GM19324 (cell line): Measurements from ENCODE around the gene OR4D11.
"Not testable (repeated sequence)": the region's sequence is repeated elsewhere in the genome, so short reads cannot be mapped to it uniquely, and the experiment has no call there.

Experiments
- ATAC-seq: cut with Tn5 transposase; IDR thresholded peaks from one replicate; pipeline ENCODE4 v1.9.1; 2021; ENCODE audit warnings: mild to moderate bottlenecking, moderate library complexity; ENCODE audit not compliant: unreplicated experiment, low FRiP score

The OR4D11 gene

DNA sequence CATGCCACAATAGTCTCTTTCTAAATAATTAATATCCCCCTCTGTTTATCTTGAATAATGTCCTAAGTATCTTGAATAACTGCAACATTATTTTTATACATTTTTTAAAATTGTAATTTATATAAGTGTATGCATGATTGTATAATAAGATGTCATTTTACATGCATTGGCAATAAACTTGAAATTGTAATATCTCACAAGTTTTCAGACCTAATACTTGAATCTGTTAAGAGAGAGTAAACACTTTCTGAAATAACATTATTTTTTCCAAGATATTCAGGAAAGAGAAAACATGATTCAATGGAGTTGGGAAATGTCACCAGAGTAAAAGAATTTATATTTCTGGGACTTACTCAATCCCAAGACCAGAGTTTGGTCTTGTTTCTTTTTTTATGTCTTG is at the start of gene OR4D11:
OR4D11 (plus strand) TSS at position 301 of the 400 bp plus-strand sequence; CDS start at position 301, 0 bp downstream.
- no peak for ATAC-seq

DNA sequence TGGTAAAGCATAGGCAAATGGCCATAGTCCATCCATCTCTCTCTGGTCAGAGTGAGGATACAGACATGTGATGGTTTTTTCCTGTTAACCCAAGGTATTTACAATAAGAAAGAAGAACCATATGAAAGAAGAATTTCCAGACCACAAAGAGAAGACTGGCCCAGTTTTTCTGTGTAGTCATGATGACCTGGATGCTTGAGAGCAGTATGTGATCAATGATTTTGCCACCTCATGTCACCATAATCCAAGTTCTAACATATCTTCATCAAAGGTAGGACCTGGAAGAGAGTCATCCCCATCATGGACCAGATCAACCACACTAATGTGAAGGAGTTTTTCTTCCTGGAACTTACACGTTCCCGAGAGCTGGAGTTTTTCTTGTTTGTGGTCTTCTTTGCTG is 46.7 kb upstream of the OR4D11 start, which contains the start of gene OR4D6:
OR4D6 (plus strand) TSS at position 301 of the 400 bp plus-strand sequence; CDS start at position 301, 0 bp downstream.
- ATAC-seq = no peak

DNA sequence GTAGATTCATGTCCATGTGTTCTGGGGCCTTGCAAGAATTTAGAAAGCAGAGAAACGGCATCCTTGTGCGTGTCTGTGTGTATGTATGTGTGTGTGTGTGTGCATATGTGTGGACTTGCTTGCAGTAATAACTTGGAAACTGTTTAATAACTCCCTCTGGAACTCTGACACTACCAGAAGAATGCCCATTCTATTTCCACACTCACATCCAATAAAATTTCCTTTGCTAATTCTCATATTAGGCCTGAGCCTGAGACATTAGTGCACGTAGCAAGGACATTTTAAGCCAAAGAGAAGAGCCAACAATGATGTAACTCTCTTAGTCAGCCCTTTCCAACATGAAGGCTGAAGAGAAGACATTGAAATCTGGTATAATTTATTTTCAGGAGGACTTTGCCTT is 43.5 kb upstream of the OR4D11 start:
- no peak for ATAC-seq

DNA sequence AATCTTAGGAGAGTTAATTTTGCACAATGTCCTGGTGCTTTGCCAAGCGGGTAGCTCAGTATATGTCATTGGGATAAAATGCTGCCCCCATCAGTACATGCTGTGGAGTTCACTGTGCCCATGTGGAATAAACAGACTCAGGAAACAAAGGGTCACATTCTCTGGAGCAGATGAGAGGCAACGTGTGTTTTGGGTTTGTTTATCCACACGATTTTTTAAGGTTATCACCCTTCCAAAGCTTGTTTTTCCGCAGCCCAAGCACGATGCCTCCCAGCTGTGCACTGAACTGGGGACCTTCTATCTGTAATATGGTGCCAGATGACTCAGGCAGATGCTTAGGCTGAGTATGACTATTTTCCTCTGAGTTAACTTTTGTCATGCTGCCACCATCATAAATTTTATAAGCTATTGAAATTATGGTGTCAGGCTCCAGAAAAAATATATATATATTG is 40.2 kb upstream of the OR4D11 start:
- no peak for ATAC-seq

DNA sequence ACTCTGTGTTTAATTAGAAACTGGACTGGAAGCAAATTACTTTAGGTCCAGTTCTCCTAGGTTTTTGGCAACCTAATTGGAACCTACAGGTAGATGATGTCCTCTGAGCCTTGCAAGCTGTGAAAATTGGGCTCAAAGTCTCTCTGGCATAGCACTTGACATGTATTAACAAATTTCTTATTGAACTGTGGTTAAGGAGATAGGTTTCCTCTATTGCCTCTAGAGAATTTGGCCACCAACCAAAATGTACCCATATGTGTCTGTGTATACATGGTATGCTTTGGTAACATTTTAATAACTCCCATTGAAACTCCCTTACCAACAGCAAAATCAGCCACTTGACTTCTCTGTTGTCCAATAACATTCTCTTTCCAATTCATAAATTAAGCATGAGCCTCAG is 30.4 kb upstream of the OR4D11 start, which contains the start of gene OR4D10:
OR4D10 (plus strand) TSS at position 301 of the 400 bp plus-strand sequence. CDS start 4,115 bp downstream, outside the sequence.
- no peak for ATAC-seq

DNA sequence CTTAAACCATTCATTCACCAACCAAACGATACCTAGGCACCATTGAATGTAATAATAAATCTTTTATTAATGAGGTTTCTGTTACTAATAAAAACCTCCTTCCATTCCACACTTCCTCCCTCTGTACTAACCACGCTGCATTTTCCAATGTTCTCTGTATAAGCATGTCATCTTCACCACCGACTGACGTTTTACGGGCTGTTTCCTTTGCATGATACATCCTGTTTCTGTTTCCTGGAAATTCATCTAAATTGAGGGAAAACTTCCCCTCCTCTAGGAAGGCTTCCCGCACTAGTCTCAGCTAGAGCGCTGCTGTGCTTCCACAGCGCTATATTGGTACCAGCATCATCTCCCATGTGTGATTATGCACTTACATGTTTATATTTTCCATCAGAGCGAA is 28.2 kb upstream of the OR4D11 start:
- no peak for ATAC-seq

DNA sequence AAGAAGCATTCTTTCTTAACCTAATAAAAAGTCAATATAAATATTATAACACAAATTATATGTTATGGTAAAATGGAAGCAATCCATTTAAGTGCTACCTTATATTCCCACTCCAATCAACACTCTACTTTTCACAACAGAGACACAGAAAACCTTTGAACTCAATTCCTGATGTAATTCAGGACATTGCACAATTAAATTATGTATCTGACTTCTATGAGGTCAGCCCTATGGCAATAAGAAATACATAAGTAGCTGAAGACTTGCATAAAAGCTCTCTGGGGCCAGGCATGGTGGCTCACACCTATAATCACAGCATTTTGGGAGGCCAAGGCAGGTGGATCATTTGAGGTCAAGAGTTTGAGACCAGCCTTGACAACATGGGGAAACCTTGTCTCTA is 23.5 kb upstream of the OR4D11 start:
- no peak for ATAC-seq

DNA sequence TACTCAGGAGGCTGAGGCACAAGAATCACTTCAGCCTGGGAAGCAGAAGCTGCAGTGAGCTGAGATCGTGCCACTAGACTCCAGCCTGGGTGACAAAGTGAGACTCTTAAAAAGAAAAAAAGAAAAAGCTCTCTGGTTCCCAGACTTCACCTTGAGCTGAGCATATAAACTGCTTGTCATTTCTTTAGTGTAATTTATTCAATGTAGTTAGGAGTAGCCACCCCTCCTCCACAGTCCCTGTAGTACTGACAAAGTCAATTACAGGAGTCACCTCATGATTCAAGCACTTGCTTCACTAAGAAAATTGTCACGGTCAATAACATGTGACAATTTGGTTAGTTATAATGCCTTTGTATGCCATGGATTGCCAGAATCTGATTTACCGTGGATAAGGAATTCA is 23.0 kb upstream of the OR4D11 start:
- ATAC-seq = no peak

DNA sequence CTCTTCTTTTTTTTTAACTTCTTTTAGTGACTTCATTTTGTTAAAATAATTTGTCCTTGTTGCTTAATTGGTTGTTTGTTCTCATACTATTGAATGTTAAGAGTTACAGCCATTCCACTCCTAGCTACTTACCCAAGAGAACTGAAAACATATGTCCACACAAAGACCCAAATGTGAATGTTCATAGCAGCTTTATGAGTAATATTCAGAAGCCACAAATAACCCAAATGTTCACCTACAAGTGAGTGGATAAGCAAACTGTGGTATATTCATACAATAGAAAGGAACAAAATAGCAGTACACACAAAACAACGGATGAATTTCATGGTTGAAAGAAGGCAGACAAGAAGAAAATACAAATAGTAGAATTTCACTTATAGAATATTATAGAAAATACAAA is 1.4 kb upstream of the OR4D11 start:
- ATAC-seq = no peak

DNA sequence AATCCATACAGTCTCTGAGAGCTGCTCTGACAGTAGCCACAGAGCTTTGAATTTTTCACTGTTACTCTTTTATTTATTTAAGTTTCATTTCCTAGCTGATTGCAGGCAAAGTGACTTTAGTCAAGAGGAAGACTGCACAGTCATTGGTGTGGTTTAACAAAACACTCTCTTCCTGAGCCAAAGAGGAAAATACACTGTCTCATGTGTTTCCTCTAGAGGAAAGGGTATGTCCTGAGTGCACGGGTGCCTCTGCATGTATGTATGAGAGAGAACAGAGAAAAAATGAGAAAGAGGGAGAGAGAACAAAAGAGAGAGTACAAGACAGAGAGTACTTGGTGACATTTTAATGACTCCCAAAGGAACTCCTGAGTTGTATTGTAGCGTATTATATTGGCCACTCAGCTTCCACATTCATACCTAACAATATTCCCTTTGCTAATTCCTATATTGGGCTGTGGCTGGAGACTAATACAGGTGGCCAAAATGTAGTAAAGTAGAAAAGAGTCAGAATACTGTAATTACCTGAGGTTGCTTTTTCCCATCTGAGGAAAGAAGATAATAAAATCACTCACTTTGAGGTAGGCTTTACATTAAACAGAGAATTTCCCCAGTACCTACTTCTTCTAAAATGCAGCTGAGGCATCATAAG is 7.7 kb downstream of the OR4D11 start, which contains the start of gene OR4D9:
OR4D9 (plus strand) TSS at position 599 of the 649 bp plus-strand sequence. CDS start 3,374 bp downstream, outside the sequence.
- no peak for ATAC-seq

DNA sequence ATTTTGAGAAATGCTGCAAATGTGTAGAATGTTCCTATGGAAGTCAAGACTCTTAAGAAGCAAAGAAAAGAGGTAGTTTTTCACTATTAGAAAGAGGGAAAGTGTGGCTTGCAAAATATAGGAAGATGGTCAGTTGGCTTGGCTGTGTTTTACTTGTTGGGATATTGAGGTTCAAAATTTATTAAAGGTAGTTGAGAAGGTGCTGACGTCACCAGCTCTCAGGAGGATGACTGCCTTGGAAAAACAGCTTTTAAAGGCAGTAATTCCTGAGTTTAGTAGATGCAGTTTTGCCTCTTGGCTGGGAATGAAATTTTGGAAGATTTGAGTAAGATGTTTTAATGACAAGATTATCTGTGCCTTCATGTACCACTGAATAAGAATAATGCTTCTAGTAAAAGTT is 8.3 kb downstream of the OR4D11 start:
- no peak for ATAC-seq

DNA sequence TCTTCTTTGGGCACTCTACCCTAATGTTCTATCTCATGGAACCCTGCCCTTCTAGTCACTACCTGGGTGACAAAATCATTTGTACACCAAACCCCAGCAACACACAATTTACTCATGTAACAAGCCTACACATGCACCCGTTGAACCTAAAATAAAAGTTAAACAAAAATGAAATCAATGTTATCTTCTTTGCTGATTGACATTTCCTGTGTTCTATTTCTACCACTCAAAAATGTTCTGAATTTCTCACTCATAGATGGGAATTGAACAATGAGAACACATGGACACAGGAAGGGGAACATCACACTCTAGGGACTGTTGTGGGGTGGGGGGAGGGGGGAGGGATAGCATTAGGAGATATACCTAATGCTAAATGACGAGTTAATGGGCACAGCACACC is 16.8 kb downstream of the OR4D11 start:
- not testable (repeated sequence) for ATAC-seq

DNA sequence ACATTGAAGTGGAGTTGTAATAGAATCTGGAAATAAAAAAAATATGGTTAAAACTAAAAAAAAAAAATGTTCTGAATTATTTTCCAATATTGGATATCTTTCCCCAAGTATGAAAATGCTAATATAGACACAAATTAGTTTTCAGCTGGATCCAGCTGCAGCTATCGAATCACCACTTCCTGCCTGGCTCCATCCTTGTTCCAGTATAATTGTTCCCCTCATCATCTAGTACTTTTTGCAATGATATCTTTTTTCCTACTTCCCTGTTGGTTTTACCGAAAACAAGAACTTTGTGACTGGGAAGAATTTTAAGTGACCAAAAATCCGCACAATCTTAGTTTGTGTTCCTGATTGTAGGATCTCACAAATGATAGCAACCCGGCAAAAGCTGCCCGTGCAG is 17.4 kb downstream of the OR4D11 start:
- no peak for ATAC-seq

DNA sequence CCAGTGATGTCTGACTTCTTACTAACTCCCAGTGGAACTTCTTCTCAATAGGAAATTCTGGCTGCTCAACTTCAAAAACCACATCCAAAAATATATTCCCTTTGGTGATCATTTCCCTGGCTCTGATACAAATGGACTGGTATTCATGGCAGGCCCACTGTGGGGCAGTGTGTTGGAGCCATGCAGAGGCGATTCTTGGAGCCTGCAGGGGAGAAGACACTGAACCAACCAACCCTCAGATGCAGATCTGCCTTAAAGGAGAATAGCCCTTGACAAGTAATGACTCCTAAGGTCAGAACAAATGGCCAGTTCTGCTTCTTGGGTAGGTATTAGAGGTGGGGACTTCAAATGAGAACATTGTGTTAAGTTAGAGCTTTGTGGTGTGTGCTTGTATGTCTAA is 20.2 kb downstream of the OR4D11 start:
- no peak for ATAC-seq

DNA sequence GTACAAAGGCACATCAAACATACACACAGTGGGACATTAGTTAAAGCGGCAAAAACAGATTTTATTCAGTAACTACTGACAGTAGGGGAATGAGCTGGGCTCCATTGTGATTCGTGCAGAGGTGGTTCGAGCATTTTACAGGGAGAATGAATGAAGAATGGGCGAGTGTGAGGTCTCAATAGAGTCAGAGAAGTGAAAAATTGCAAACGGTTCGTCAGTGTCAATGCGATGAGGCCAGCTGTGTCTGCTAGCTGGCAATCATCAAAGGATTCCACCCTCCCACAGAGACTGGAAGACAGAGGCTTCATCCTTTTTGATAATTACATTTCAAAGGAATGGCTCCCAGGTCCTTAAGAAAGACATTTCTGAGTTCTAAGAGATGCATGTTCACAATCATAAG is 25.3 kb downstream of the OR4D11 start:
- no peak for ATAC-seq

DNA sequence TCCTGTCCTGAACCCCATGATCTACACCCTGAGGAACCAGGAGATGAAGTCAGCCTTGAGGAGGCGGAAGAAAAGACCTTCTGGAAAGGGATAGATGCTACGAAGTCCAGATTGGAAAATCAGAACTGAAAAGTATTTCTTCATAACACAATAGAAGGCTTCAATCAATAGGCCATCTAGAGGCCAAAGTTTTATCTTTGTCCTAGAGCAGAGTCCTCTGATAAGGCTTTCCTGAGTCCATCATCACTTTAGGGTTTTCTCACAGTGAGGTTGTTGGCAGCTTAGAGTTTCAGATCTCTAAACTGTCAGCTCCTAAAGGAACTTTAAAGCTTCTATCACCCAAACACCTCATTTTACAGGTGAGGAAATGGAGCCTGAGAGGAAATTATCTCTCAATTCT is 29.2 kb downstream of the OR4D11 start:
- no peak for ATAC-seq

DNA sequence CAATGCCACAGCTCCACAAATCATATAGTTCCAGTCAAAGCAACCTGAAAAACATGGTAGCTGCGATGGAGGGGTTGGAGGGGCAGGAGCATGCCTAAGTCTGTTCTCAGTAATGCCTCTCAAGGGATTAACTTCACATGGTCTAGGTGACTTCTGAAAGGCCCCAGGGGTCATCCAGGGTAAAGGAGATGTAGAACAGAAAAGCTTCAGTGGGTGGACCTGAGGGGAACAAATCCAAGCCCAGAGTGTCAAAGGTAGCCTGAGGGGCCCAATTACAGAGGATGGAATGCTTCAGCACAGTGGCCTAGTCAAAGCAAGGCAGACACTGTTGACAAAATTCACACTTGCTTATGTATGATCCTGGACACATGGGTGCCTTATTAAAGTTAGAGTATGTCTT is 31.3 kb downstream of the OR4D11 start:
- ATAC-seq = no peak

DNA sequence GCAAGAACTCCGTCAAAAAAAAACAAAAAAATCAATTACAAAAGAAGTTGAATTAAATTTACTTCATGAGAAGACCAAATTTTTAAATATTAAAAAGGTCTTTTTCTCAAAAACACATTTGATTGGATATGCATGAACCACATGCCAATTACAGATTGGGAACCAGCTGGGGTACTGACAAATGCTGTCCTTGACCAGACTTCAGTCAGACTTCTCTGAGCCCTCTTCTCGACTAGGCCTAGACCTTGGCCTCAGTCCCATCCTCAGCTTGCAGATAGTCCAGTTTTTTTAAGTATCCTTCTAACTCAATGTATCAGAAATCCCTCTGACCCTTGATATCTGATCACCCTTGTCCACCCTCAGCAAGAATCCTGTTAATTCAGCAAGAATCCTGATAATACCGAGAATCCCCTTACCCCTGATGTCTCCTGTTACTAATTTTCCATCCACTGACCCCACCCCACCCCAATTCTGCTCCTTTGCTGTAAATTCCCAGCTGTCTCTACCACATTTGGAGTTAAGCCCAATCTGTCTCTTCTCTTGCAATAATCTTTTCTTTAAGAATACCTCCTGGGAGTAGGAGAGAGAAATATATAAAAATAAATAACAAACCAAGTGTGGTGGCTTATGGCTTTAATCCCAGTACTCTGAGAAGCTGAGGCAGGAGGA is 38.9 kb downstream of the OR4D11 start:
- ATAC-seq = no peak

DNA sequence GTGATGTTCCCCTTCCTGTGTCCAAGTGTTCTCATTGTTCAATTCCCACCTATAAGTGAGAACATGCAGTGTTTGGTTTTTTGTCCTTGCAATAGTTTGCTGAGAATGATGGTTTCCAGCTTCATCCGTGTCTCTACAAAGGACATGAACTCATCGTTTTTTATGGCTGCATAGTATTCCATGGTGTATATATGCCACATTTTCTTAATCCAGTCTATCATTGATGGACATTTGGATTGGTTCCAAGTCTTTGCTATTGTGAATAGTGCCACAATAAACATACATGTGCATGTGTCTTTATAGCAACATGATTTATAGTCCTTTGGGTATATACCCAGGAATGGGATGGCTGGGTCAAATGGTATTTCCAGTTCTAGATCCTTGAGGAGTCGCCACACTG is 40.3 kb downstream of the OR4D11 start:
- ATAC-seq = not testable (repeated sequence)

DNA sequence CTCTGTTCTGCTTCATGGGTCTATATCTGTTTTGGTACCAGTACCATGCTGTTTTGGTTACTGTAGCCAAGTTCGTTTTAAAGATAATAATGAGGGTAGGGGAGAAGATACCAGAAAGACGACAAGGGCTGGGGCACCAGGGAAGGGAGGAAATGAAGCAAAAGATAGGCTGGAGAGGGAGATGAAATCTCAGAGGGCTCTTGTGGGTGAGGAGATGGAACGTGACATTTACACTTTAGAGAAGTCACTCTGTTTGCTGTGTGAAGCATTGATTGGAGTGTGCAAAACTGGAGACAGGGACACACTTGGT is 41.4 kb downstream of the OR4D11 start:
- no peak for ATAC-seq

DNA sequence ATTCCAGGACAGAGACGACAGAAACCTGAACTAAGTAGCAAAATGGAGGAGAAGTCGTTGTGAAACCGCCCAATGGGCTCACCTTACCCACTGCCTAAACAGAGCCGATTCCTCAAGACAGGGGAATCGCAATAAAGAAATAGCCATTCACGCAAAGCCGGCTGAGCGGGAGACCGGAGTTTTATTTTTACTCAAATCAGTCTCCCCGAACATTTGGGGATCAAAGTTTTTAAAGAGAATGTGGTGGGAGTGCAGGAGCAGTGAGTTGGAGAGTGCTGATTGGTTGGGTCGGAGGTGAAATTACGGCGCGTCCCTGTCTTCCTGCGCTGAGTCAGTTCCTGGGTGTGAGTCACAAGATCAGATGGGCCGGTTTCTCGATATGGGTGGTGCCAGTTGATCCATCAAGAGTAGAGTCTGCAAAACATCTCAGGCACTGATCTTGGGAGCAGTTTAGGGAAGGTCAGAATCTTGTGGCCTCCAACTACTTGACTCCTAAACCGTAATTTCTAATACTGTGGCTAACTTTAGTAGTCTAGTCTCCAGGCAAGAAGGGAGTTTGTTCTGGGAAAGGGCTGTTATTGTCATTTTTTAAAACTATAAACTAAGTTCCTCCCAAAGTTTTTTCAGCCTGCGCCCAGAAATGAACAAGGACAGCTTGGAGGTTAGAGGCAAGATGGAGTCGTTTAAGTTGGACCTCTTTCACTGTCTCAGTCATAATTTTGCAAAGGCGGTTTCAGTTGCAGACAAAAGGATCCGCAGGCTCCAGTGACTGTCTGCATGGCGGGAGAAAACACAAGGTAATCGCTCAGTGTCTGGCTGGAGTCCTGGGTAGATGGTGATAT is 42.0 kb downstream of the OR4D11 start:
- ATAC-seq = no peak
